ENCODE results near the gene CFAP90.

The CFAP90 gene

DNA sequence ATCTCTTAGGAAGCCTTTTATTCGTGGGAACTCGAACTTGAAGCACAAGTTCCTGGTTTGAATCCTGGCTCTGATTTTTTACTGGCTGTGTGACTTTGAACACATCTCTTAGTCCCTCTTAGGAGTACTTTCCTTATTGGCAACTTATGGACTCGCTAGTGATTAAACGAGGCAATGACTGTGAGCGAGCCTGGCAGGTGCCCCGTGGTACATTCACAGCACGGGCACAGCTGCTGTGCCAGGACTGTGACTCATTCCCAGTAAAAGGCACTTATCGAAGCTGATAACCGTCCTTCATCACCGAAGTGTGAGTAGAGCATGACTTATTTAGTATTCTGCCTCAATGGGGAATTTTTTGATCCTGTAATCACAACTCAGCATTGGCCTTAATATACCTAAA, 22.7 kb downstream of the CFAP90 start:
- no peak overlapping the region for H3K27ac ChIP-seq
- H3K4me3 ChIP-seq = no peak overlapping the region
- no peak for DNase-seq (ENCODE audit: low spot score)
- TF ChIP-seq, protein P1, sequence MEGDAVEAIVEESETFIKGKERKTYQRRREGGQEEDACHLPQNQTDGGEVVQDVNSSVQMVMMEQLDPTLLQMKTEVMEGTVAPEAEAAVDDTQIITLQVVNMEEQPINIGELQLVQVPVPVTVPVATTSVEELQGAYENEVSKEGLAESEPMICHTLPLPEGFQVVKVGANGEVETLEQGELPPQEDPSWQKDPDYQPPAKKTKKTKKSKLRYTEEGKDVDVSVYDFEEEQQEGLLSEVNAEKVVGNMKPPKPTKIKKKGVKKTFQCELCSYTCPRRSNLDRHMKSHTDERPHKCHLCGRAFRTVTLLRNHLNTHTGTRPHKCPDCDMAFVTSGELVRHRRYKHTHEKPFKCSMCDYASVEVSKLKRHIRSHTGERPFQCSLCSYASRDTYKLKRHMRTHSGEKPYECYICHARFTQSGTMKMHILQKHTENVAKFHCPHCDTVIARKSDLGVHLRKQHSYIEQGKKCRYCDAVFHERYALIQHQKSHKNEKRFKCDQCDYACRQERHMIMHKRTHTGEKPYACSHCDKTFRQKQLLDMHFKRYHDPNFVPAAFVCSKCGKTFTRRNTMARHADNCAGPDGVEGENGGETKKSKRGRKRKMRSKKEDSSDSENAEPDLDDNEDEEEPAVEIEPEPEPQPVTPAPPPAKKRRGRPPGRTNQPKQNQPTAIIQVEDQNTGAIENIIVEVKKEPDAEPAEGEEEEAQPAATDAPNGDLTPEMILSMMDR (IDR thresholded peaks at IDR 0.05) = no peak

DNA sequence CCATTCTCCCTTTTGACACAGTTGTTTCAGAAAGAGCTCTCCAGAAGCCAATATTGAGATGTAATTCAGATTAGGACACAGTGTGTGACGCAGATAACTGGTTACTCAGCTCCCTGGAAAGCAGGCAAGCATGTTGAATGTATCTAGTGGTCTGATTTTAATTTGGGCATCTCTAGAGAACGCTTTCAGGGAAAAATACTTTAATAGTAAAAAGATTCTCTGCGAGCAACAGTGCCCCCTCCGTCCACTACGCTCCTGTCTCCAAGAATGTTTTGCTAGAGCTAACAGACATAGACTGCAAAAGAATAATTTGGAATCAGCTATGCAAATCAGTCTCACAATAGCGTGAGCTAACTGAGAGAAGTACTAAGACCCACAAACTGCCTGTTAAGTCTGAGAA, 23.3 kb downstream of the CFAP90 start:
- TF ChIP-seq, protein P1 (IDR thresholded peaks at IDR 0.05) = no peak
- no peak for DNase-seq (ENCODE audit: low spot score)
- Histone ChIP-seq H3K27ac (no peak overlapping the region), H3K4me3 (no peak overlapping the region)

DNA sequence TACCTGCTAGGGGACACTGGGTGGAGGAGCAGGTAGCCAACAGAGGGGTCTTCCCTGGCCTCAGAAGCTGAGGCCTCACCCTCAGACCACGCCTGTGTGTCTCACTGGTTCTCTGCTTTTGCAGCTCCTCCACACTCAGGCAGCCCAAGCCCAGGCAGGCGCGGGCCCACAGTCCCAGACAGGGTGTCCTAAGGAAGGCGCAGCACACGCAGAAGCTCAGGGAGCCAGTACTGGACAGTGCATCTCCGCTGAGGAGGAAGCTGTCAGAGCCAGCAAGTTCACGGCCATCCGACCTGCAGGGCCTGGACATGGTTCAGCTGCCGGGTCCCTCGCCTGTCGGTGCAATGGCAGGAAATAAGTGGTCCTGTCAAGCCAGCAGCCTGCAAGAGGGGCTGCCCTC, 25.3 kb downstream of the CFAP90 start:
- Histone ChIP-seq H3K27ac (no peak overlapping the region), H3K4me3 (no peak overlapping the region)
- no peak for DNase-seq (ENCODE audit: low spot score)
- TF ChIP-seq, protein P1 (IDR thresholded peaks at IDR 0.05) = no peak

DNA sequence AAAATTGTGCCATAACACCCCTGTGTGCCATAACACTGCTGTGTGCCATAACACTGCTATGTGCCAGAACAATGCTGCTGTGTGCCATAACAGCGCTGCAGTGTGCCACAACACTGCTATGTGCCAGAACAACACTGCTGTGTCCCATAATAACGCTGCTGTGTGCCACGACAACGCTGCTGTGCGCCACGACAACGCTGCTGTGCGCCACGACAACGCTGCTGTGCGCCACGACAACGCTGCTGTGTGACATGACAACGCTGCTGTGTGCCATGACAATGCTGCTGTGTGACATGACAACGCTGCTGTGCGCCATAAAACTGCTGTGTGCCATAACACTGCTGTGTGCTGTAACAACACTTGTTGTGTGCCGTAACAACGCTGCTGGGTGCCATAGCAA, 25.9 kb downstream of the CFAP90 start:
- no peak for DNase-seq (ENCODE audit: low spot score)
- no peak overlapping the region for H3K4me3 ChIP-seq
- no peak overlapping the region for H3K27ac ChIP-seq
- TF ChIP-seq, protein P1 (IDR thresholded peaks at IDR 0.05) = no peak

DNA sequence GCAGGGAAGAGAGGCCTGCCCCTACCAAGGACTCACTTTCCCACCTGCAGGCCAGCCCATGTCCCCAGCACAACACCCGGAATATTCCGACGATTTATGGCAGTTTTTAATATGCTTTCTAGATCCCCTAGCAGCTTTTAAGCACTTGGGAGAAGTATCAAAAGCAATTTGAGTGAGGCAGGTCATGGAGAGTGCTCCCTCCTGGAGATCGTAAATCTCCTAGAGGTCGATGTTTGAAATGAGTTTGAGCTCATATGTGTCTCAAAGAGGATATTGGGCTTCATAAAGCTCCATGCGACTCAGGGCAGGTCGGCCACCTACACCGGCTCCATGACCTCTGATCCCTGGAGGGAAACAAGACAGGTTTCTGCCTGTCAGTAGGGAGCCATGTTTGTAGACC, 27.3 kb downstream of the CFAP90 start:
- DNase-seq (ENCODE audit: low spot score) = no peak
- H3K27ac ChIP-seq = no peak overlapping the region
- no peak overlapping the region for H3K4me3 ChIP-seq
- TF ChIP-seq, protein P1 (IDR thresholded peaks at IDR 0.05) = no peak

DNA sequence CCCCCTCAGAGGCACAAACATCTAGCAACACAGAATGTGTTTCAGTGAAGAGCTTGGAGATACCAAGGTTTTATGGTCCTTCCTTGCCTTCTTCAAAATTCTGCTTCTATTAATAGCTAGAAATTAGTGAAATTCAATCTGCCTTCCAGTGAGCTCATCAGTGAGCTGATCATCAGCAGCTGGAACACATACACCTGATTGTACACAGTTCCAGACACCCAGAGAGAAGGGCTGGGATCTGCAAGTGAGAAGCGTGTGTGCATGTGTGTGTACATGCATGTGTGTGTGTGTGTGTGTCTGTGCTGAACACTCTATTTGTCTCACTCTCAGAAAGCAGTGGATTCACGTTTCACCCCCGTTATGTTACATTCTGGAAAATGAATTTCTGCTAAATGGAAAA, 28.5 kb downstream of the CFAP90 start:
- H3K4me3 ChIP-seq = no peak overlapping the region
- TF ChIP-seq, protein P1 (IDR thresholded peaks at IDR 0.05) = no peak

DNA sequence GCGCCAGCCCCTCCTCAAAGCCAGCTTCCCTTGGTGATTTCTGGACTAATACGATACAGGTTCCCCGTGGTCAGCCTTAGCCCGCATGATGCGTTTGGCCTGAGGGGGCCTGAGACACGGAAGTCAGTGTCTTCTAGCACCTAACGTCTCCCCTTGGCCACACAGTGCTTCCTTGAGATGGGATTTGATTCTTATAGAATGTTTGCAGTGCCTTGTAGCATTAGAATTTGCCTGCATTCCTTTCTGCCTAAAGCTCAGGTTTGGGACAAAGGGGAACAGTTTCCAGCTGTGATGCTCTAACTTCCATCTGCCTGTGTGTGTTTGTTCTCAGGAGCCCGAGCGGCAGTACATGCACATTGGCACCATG, 34.4 kb downstream of the CFAP90 start:
- TF ChIP-seq, protein P1 (IDR thresholded peaks at IDR 0.05) = peak; percentile 7
- H3K4me3 ChIP-seq = peak overlapping the region; percentile 12
- H3K27ac ChIP-seq = no peak overlapping the region
- no peak for DNase-seq (ENCODE audit: low spot score)

More for the DNA sequence above, 28.5 kb downstream of the CFAP90 start:
- DNase-seq (ENCODE audit: low spot score) = no peak
- H3K27ac ChIP-seq = no peak overlapping the region

Data from coronary artery (tissue), 2 donors.